HG02938 (cell line): ENCODE results near the gene PSMG3.

Experiments
- ATAC-seq: cut with Tn5 transposase; IDR thresholded peaks from one replicate; pipeline ENCODE4 v1.9.1; 2021; ENCODE audit warnings: mild to moderate bottlenecking, moderate library complexity; ENCODE audit not compliant: unreplicated experiment

Gene PSMG3

GRCh38 chr7:1569833-1570632, at the start of gene PSMG3:
Gene PSMG3 (minus strand): TSS chr7:1570032. CDS start chr7:1569339, 693 bp downstream.
- ATAC-seq = peak; percentile 80

GRCh38 chr7:1618475-1618874, 48.6 kb upstream of the PSMG3 start:
- no peak for ATAC-seq

- ATAC-seq = no peak
Observed at GRCh38 chr7:1617957-1618356, 48.1 kb upstream of the PSMG3 start.

- ATAC-seq = no peak
Observed at GRCh38 chr7:1616741-1617140, 46.9 kb upstream of the PSMG3 start.

- no peak for ATAC-seq
Observed at GRCh38 chr7:1611708-1612241, 41.9 kb upstream of the PSMG3 start.

- ATAC-seq = no peak
Observed at GRCh38 chr7:1610678-1611302, 41.0 kb upstream of the PSMG3 start.

GRCh38 chr7:1610013-1610677, 40.3 kb upstream of the PSMG3 start:
- no peak for ATAC-seq

GRCh38 chr7:1609023-1609422, 39.2 kb upstream of the PSMG3 start:
- no peak for ATAC-seq

GRCh38 chr7:1608318-1608717, 38.5 kb upstream of the PSMG3 start:
- no peak for ATAC-seq

GRCh38 chr7:1607696-1608095, 37.9 kb upstream of the PSMG3 start:
- no peak for ATAC-seq

- no peak for ATAC-seq
Observed at GRCh38 chr7:1607001-1607400, 37.2 kb upstream of the PSMG3 start.

GRCh38 chr7:1604383-1604782, 34.6 kb upstream of the PSMG3 start:
- ATAC-seq = no peak

GRCh38 chr7:1603346-1604225, 33.8 kb upstream of the PSMG3 start:
- ATAC-seq = no peak

GRCh38 chr7:1602386-1602785, 32.6 kb upstream of the PSMG3 start:
- ATAC-seq = no peak

GRCh38 chr7:1601956-1602355, 32.1 kb upstream of the PSMG3 start:
- no peak for ATAC-seq

- ATAC-seq = no peak
Observed at GRCh38 chr7:1599640-1600395, 30.0 kb upstream of the PSMG3 start.

- ATAC-seq = no peak
Observed at GRCh38 chr7:1598961-1599639, 29.3 kb upstream of the PSMG3 start.

- no peak for ATAC-seq
Observed at GRCh38 chr7:1598286-1598685, 28.5 kb upstream of the PSMG3 start.

GRCh38 chr7:1597791-1598190, 28.0 kb upstream of the PSMG3 start:
- ATAC-seq = no peak
